HG03469 (cell line): ENCODE data around the gene ASCL2.

Experiments used
- ATAC-seq: cut with Tn5 transposase; IDR thresholded peaks from one replicate; pipeline ENCODE4 v1.9.1; 2021; ENCODE audit warnings: mild to moderate bottlenecking, moderate library complexity, moderate number of reproducible peaks; ENCODE audit not compliant: unreplicated experiment

ASCL2 gene

GRCh38 chr11:2270322-2271076 is at the start of gene ASCL2:
ASCL2 (minus strand) TSS chr11:2270588; CDS start chr11:2270332, 256 bp downstream.
- no peak for ATAC-seq

- no peak for ATAC-seq
Measured at GRCh38 chr11:2319791-2320472, 49.5 kb upstream of the ASCL2 start.

- ATAC-seq: no peak
Measured at GRCh38 chr11:2318707-2319106, 48.3 kb upstream of the ASCL2 start.

GRCh38 chr11:2318123-2318522 is 47.7 kb upstream of the ASCL2 start:
- ATAC-seq: no peak

GRCh38 chr11:2317354-2318050 is 47.1 kb upstream of the ASCL2 start:
- ATAC-seq: no peak

- ATAC-seq: no peak
Measured at GRCh38 chr11:2316963-2317244, 46.5 kb upstream of the ASCL2 start.

GRCh38 chr11:2316169-2316962 is 46.0 kb upstream of the ASCL2 start:
- ATAC-seq: no peak

GRCh38 chr11:2315395-2316168 is 45.2 kb upstream of the ASCL2 start:
- ATAC-seq: no peak

- no peak for ATAC-seq
Measured at GRCh38 chr11:2314525-2315394, 44.4 kb upstream of the ASCL2 start.

GRCh38 chr11:2314136-2314524 is 43.7 kb upstream of the ASCL2 start:
- no peak for ATAC-seq

GRCh38 chr11:2313051-2313951 is 42.9 kb upstream of the ASCL2 start:
- no peak for ATAC-seq

GRCh38 chr11:2312232-2313042 is 42.0 kb upstream of the ASCL2 start:
- ATAC-seq: no peak

GRCh38 chr11:2311353-2312133 is 41.2 kb upstream of the ASCL2 start:
- no peak for ATAC-seq

- no peak for ATAC-seq
Measured at GRCh38 chr11:2310786-2311352, 40.5 kb upstream of the ASCL2 start.

- no peak for ATAC-seq
Measured at GRCh38 chr11:2310073-2310785, 39.8 kb upstream of the ASCL2 start.
